Measurements from ENCODE around the gene CHST10. TPM values are rescaled to one million over a fixed set of nuclear protein-coding genes. Genes with fewer than 3 reads are reported as not detected.

The CHST10 gene
- total and polyA plus RNA-seq, 7 donors: 3.1 to 6.3 (median 4.4) TPM

- Histone ChIP-seq H3K4me3 (no peak overlapping the region), H3K36me3 (ENCODE audit: insufficient read depth in 1 of 2, low read depth in 1 of 2) (no peaks in the 10 kb centered on the region), H3K4me1 (no peaks in the 10 kb centered on the region), H3K27ac (no peak overlapping the region), H3K27me3 (ENCODE audit: insufficient read depth in 3 of 3, low read length in 2 of 3) (no peaks in the 10 kb centered on the region), H3K9me3 (no peaks in the 10 kb centered on the region)
- TF ChIP-seq, protein P1, sequence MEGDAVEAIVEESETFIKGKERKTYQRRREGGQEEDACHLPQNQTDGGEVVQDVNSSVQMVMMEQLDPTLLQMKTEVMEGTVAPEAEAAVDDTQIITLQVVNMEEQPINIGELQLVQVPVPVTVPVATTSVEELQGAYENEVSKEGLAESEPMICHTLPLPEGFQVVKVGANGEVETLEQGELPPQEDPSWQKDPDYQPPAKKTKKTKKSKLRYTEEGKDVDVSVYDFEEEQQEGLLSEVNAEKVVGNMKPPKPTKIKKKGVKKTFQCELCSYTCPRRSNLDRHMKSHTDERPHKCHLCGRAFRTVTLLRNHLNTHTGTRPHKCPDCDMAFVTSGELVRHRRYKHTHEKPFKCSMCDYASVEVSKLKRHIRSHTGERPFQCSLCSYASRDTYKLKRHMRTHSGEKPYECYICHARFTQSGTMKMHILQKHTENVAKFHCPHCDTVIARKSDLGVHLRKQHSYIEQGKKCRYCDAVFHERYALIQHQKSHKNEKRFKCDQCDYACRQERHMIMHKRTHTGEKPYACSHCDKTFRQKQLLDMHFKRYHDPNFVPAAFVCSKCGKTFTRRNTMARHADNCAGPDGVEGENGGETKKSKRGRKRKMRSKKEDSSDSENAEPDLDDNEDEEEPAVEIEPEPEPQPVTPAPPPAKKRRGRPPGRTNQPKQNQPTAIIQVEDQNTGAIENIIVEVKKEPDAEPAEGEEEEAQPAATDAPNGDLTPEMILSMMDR (IDR thresholded peaks at IDR 0.05): no peak
- intact Hi-C loops (cut with DNase I): loop anchor here in 1 of 2 donors (5.0 to 10.0 kb wide), 2 partner anchors 62 to 829 kb away; partner anchors contain the start of gene LONRF2
- 82 to 92% (median 84%) methylated on average over 5 of the region's 5 CpGs for WGBS, 3 donors
- DNase-seq (no peak), ATAC-seq (no peak)
Observed at GRCh38 chr2:100383954-100384353, 33.5 kb downstream of the CHST10 start.

- intact Hi-C loops (cut with DNase I): loop anchor here in 1 of 2 donors (5.0 to 10.0 kb wide), 2 partner anchors 61 to 829 kb away; partner anchors contain the start of gene LONRF2
- H3K4me1 ChIP-seq: no peaks in the 10 kb centered on the region
- WGBS, 3 donors: 70 to 85% (median 73%) methylated on average over 3 of the region's 3 CpGs
- no peak overlapping the region for H3K4me3 ChIP-seq
- H3K36me3 ChIP-seq (ENCODE audit: insufficient read depth in 1 of 2, low read depth in 1 of 2): no peaks in the 10 kb centered on the region
- TF ChIP-seq, protein P1 (IDR thresholded peaks at IDR 0.05): no peak
- H3K27ac ChIP-seq: no peak overlapping the region
- DNase-seq (no peak), ATAC-seq (no peak)
- H3K27me3 ChIP-seq (ENCODE audit: insufficient read depth in 3 of 3, low read length in 2 of 3): no peaks in the 10 kb centered on the region
- no peaks in the 10 kb centered on the region for H3K9me3 ChIP-seq
Observed at GRCh38 chr2:100383306-100383705, 34.2 kb downstream of the CHST10 start.

GRCh38 chr2:100381240-100381639 is 36.2 kb downstream of the CHST10 start:
- DNase-seq: peak; percentile 69 to 74
- no peaks in the 10 kb centered on the region for H3K9me3 ChIP-seq
- WGBS, 3 donors: 37 to 46% (median 39%) methylated on average over 4 of the region's 4 CpGs

DNA sequence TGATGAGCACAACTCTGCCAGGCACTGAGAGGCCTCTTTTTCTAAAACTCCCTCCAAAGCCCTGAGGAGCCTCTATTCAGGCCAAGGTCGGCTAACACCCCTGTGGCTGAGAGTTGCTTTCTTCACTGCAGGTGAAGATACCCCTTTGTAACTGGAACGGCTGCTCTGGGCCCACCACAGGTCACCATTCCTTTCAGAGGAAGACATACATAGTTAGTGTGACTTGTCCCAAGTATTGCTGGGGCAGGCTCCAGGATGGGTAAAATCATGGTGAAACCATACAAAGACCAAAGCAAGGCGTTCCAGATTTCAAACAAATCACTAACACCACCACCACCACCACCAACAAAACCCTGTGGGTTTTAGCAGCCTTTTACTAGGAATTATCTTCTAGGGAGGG is 36.8 kb downstream of the CHST10 start:
- H3K4me1 ChIP-seq: no peaks in the 10 kb centered on the region
- H3K9me3 ChIP-seq: no peaks in the 10 kb centered on the region
- TF ChIP-seq, protein P1 (IDR thresholded peaks at IDR 0.05): no peak
- H3K36me3 ChIP-seq (ENCODE audit: insufficient read depth in 1 of 2, low read depth in 1 of 2): no peaks in the 10 kb centered on the region
- H3K27ac ChIP-seq: no peak overlapping the region
- peaks cover 0 to 4% (median 0%) of the 10 kb centered on the region in 3 donors for H3K27me3 ChIP-seq (ENCODE audit: insufficient read depth in 3 of 3, low read length in 2 of 3)
- no peak for ATAC-seq
- no peak overlapping the region for H3K4me3 ChIP-seq
- no peak for DNase-seq
- 85 to 90% (median 89%) methylated on average over 3 of the region's 3 CpGs for WGBS, 3 donors
- intact Hi-C loops (cut with DNase I): loop anchor here (1.0 to 10.0 kb wide), 4 partner anchors 58 to 826 kb away; partner anchors contain the start of gene LONRF2 (in 1 of the 2)

More at GRCh38 chr2:100381240-100381639, 36.2 kb downstream of the CHST10 start:
- Histone ChIP-seq H3K4me3 (no peak overlapping the region), H3K27ac (no peak overlapping the region), H3K27me3 (ENCODE audit: insufficient read depth in 3 of 3, low read length in 2 of 3) (peaks cover 0 to 4% (median 0%) of the 10 kb centered on the region in 3 donors), H3K4me1 (no peaks in the 10 kb centered on the region), H3K36me3 (ENCODE audit: insufficient read depth in 1 of 2, low read depth in 1 of 2) (no peaks in the 10 kb centered on the region)
- ATAC-seq: peak; percentile 64 to 85 (median 76)
- intact Hi-C loops (cut with DNase I): loop anchor here (1.0 to 10.0 kb wide), 4 partner anchors 59 to 826 kb away; partner anchors contain the start of gene LONRF2 (in 1 of the 2)
- TF ChIP-seq, protein P1 (IDR thresholded peaks at IDR 0.05): peak; percentile 89

DNA sequence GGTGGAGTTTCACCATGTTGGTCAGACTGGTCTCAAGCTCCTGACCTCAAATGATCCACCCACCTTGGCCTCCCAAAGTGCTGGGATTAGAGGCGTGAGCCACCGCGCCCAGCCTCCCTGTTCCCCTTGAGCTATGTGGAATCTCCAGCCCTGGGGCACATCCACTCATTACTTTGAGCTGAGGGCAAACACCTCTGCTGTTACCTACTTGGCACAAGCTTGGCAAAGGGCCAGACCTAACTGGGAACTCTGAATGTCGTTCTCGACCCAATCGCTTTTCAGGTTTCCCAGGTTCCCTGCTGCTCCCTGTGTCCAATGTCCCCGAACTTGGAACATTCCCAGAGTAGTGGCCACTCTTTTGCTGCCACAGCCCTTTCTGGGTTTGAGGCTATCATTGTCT is 40.6 kb downstream of the CHST10 start:
- Histone ChIP-seq H3K4me3 (no peak overlapping the region), H3K27me3 (ENCODE audit: insufficient read depth in 3 of 3, low read length in 2 of 3) (peaks cover 0 to 4% (median 0%) of the 10 kb centered on the region in 3 donors), H3K9me3 (no peaks in the 10 kb centered on the region), H3K36me3 (ENCODE audit: insufficient read depth in 1 of 2, low read depth in 1 of 2) (no peaks in the 10 kb centered on the region), H3K4me1 (no peaks in the 10 kb centered on the region), H3K27ac (no peak overlapping the region)
- intact Hi-C loops (cut with DNase I): no loop called here
- TF ChIP-seq, protein P1 (IDR thresholded peaks at IDR 0.05): no peak
- no peak for ATAC-seq
- 96 to 98% (median 96%) methylated on average over 7 of the region's 7 CpGs for WGBS, 3 donors
- DNase-seq: no peak

Data from psoas muscle (tissue), 8 donors.